ENCODE measurements around the gene SHISA5. TPM values are rescaled to one million over a fixed set of nuclear protein-coding genes. Genes with fewer than 3 reads are reported as not detected.

SHISA5 gene
- total RNA-seq, 1 experiment from 2014 or later: 174 TPM

DNA sequence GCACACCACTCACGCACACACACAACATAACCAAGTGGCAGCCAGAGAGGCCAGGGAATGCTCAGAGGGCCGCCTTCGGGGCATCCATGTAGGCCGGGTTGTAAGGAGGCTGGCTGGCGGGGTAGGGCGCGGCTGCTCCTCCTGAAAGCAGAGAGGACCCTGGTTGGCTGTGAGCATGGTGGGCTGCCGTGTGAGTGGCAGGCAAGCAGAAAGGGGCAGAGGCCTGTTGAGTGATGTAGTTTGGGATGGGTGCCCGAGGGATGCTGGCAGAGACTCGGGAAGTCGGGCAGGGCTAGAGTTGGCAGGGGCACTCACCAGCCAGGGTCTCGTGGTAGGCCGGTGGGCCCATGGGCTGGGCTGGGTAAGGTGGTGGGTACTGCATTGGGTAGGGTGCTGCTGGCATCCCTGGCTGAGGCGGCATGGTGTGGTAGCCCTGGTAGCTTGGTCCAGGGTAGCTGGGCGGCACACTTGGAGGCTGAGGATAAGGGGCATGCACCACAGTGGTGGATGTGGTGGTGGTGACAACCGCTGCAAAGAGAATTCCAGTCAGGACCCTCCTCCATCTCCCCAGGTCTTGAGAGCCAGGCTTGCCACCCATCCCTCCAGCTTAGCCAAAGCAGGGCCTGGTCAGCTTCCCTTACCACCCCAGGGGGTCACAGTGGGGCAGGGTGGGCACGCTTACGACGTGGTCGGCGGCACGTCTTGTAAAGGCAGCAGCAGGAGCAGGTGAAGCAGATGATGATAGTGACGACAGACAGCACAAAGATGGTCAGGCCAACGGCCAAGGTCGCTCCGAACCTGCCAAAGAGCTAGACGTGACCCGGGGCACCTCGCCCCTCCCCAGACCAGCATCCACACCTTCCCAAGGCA lies 34.7 kb downstream of the SHISA5 start:
- Histone ChIP-seq H2BK15ac (ENCODE audit: low read depth, low read length) (no peak overlapping the region), H4K5ac (ENCODE audit: insufficient read length, low read depth, low read length) (no peak overlapping the region), H4K91ac (ENCODE audit: insufficient read length, low read depth, low read length) (no peak overlapping the region), H4K20me1 (ENCODE audit: control insufficient read depth, insufficient read depth, insufficient read length) (no peaks in the 10 kb centered on the region), H3K9me3 (ENCODE audit: control insufficient read depth, low read depth, low read length) (no peaks in the 10 kb centered on the region), H2BK12ac (ENCODE audit: insufficient read length, low read depth, low read length) (no peak overlapping the region), H3T11ph (ENCODE audit: low read length) (no peak overlapping the region), H2BK5ac (ENCODE audit: insufficient read length, low read length) (no peak overlapping the region), H3K56ac (ENCODE audit: insufficient read length, low read depth, low read length) (no peak overlapping the region), H2BK20ac (ENCODE audit: low read depth, low read length, poor library complexity, severe bottlenecking) (no peak overlapping the region), H2AK5ac (ENCODE audit: insufficient read length, low read length) (no peak overlapping the region), H3K27me3 (ENCODE audit: insufficient read depth, low read length) (no peaks in the 10 kb centered on the region), H3K14ac (ENCODE audit: insufficient read depth, low read length) (no peak overlapping the region), H3K23ac (ENCODE audit: insufficient read length, low read depth, low read length) (no peak overlapping the region), H2BK120ac (ENCODE audit: low read depth, low read length, poor library complexity, severe bottlenecking) (no peak overlapping the region), H3K18ac (ENCODE audit: insufficient read length, low read depth, low read length) (no peak overlapping the region), H3K27ac (ENCODE audit: insufficient read length, low read depth, low read length) (no peak overlapping the region), H3K4me1 (ENCODE audit: insufficient read depth, low read length) (peaks cover 3% of the 10 kb centered on the region; the same call in 1 of the 2 replicates), H3K4me2 (ENCODE audit: insufficient read depth, insufficient read length, low read length) (no peak overlapping the region), H3K9ac (ENCODE audit: extremely low read depth, insufficient read length, low read length) (no peak overlapping the region), H3K79me2 (ENCODE audit: insufficient read depth, low read length) (no peaks in the 10 kb centered on the region; the same call in 1 of the 2 replicates), H3K4ac (ENCODE audit: low read depth, low read length) (no peak overlapping the region), H4K8ac (replicated peaks; ENCODE audit: insufficient read length, low read depth, low read length) (no peak overlapping the region), H2AFZ (ENCODE audit: low read length) (no peak overlapping the region), H3K23me2 (ENCODE audit: insufficient read length, low read depth, low read length, poor library complexity, severe bottlenecking) (peaks cover 5% of the 10 kb centered on the region), H3K79me1 (ENCODE audit: insufficient read depth, low read depth, low read length, poor library complexity, severe bottlenecking) (no peaks in the 10 kb centered on the region)
- no peak overlapping the region for H3K4me3 Mint-ChIP-seq
- TF ChIP-seq, protein P1, sequence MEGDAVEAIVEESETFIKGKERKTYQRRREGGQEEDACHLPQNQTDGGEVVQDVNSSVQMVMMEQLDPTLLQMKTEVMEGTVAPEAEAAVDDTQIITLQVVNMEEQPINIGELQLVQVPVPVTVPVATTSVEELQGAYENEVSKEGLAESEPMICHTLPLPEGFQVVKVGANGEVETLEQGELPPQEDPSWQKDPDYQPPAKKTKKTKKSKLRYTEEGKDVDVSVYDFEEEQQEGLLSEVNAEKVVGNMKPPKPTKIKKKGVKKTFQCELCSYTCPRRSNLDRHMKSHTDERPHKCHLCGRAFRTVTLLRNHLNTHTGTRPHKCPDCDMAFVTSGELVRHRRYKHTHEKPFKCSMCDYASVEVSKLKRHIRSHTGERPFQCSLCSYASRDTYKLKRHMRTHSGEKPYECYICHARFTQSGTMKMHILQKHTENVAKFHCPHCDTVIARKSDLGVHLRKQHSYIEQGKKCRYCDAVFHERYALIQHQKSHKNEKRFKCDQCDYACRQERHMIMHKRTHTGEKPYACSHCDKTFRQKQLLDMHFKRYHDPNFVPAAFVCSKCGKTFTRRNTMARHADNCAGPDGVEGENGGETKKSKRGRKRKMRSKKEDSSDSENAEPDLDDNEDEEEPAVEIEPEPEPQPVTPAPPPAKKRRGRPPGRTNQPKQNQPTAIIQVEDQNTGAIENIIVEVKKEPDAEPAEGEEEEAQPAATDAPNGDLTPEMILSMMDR (conservative IDR thresholded peaks at IDR 0.05): no peak
- no CpG with 5 or more reads among the region's 29 CpGs for WGBS (ENCODE audit: extremely low coverage, insufficient read length, low lambda C conversion rate)
- DNase-seq: no peak
- peak overlapping the region; percentile 31 to 89 (median 63); a peak in 4 of 7 replicates for H3K27ac Mint-ChIP-seq
- H3K27me3 Mint-ChIP-seq (ENCODE audit: low read depth): no peaks in the 10 kb centered on the region; the same call in 1 of the 2 replicates
- peaks cover 15 to 32% (median 30%) of the 10 kb centered on the region in 3 experiments for H3K36me3 Mint-ChIP-seq (ENCODE audit: insufficient read depth in 1 of 3, low read depth in 3 of 3)
- no peaks in the 10 kb centered on the region; a peak in 1 of 5 replicates for H3K9me3 Mint-ChIP-seq
- H3K4me1 Mint-ChIP-seq: peaks cover 25 to 37% of the 10 kb centered on the region in 2 experiments

All from H9 (cell line).